ENCODE measurements around the gene POLD2. TPM values are rescaled to one million over a fixed set of nuclear protein-coding genes. Genes with fewer than 3 reads are reported as not detected.

POLD2 gene
- polyA plus RNA-seq, 1 donor, result 75.6 TPM

DNA sequence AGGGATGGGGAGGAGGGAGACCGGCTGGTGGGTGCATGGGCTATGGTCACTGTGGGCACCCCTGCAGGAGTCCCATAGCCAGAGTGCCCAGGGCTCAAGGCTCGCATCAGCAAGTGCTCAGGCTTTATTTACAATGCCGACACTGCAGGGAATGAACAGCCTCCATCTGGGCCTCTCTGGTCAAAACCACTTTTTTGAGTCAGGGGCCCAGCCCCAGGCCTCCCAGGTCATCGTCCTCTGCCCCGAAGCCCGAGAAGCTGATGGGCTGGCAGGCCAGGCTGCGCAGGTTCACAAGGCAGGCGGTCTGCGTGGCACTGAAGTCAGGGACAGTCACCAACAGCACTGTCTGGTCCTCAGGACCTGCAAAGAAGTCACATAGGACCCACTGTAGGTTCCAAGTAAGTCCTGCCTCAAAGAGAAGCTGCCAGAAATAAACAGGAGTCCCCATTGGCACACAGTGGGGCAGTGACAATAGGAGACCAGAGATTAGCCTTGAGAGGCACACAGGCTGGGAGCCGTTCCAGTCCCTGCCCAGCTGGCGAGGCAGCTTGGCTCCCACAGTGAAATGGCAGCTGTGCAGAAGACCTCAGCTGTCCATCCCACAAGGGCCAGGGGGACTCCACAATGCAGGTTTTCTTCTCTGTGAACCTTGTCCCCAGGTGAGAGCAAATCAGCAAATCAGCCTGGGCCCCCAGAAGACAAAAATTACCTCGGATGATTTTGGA, 8.6 kb downstream of the POLD2 start:
- no peak for DNase-seq (ENCODE audit: low read depth)

DNA sequence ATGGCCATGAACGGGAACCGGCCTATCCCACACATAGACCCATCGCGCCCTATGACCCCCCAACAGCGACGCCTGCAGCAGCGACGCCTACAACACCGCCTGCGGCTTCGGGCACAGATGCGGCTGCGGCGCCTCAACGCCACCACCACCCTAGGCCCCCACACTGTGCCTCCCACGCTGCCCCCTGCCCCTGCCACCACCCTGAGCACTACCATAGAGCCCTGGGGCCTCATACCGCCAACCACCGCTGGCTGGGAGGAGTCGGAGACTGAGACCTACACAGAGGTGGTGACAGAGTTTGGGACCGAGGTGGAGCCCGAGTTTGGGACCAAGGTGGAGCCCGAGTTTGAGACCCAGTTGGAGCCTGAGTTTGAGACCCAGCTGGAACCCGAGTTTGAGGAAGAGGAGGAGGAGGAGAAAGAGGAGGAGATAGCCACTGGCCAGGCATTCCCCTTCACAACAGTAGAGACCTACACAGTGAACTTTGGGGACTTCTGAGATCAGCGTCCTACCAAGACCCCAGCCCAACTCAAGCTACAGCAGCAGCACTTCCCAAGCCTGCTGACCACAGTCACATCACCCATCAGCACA, 9.5 kb downstream of the POLD2 start:
- no peak for DNase-seq (ENCODE audit: low read depth)

DNA sequence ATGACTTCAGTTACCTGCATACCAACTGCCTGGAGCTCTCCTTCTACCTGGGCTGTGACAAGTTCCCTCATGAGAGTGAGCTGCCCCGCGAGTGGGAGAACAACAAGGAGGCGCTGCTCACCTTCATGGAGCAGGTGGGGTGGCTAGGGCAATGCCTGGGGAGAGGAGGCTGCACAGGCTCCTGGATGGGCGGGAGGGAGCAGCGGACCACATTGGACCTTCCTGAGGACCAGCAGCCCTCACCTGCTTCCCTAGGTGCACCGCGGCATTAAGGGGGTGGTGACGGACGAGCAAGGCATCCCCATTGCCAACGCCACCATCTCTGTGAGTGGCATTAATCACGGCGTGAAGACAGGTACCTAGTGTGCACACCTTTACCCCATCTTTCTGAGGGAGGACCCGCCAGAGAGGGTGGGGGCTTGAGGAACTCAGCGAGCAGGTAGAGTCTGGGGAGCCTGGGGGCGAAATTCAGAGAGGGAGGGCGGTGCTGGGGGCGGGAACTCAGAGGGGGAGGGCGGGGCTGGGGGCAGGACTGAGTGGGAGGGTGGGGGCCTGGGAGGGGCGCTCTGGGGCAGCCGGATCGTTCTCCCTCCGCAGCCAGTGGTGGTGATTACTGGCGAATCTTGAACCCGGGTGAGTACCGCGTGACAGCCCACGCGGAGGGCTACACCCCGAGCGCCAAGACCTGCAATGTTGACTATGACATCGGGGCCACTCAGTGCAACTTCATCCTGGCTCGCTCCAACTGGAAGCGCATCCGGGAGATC, 10.2 kb downstream of the POLD2 start:
- DNase-seq (ENCODE audit: low read depth), result no peak

DNA sequence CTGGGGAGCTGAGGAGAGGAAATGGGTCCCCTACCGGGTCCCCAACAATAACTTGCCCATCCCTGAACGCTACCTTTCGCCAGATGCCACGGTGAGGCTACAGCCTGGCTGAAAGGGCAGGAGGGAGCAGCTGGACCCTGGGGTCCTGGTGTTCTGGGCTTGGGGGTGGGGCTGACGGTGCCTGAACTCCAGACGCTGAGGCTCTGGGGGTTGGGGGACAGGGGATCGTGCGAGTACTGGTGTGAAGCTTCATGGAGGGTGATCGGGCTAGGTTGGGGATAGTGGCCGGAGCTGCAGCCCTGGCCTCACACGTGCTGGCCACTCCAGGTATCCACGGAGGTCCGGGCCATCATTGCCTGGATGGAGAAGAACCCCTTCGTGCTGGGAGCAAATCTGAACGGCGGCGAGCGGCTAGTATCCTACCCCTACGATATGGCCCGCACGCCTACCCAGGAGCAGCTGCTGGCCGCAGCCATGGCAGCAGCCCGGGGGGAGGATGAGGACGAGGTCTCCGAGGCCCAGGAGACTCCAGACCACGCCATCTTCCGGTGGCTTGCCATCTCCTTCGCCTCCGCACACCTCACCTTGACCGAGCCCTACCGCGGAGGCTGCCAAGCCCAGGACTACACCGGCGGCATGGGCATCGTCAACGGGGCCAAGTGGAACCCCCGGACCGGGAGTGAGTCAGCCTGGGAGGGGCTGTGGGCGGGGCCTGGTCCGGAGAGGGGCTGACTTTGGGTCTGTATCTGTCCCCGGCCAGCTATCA, 10.9 kb downstream of the POLD2 start:
- no peak for DNase-seq (ENCODE audit: low read depth)

DNA sequence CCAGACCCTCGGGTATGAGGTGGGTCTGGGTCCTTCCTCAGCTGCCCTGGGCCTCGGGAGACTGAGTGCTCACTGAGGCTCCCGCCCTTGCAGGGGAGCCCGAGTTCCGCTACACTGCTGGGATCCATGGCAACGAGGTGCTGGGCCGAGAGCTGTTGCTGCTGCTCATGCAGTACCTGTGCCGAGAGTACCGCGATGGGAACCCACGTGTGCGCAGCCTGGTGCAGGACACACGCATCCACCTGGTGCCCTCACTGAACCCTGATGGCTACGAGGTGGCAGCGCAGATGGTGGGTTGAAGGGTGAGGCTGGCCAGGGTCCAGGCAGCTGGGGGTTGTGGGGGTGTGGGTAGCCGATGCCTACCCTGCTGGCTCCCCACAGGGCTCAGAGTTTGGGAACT, 11.6 kb downstream of the POLD2 start:
- no peak for DNase-seq (ENCODE audit: low read depth)

DNA sequence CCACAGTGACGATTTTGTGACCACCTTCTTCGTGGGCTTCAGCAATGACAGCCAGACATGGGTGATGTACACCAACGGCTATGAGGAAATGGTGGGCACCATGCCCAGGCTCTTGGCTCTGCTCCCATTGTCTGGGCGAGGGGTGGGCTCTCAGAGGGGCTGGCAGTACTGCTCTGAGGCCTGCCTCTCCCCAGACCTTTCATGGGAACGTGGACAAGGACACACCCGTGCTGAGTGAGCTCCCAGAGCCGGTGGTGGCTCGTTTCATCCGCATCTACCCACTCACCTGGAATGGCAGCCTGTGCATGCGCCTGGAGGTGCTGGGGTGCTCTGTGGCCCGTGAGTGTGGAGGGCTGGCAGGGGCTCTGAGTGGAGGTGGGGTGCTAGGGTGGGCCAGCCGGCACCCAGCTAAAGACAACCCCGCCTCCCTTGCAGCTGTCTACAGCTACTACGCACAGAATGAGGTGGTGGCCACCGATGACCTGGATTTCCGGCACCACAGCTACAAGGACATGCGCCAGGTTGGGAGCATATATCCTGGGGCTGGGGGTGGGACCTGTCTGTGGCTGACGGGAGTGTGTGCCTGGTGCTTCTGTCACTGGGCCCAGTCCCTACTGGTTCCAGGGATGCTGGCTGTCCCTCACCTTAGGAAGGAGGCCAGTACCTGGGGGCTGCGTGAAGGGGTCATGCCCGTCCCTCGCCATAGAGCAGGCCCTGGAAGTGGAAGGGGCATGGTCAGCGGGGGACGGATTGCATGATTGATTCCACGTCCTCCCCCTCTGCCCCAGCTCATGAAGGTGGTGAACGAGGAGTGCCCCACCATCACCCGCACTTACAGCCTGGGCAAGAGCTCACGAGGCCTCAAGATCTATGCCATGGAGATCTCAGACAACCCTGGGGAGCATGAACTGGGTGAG, 12.4 kb downstream of the POLD2 start:
- no peak for DNase-seq (ENCODE audit: low read depth)

DNA sequence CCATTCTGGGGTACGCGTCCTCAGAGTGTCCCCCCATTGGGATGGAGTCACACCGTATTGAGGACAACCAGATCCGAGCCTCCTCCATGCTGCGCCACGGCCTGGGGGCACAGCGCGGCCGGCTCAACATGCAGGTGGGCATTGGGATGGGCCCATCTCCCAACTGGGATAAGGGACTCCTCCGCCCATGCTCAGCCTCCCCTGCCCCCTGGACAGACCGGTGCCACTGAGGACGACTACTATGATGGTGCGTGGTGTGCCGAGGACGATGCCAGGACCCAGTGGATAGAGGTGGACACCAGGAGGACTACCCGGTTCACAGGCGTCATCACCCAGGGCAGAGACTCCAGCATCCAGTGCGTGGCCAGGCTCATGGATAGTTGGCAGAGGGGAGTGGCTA, 13.4 kb downstream of the POLD2 start:
- no peak for DNase-seq (ENCODE audit: low read depth)

DNA sequence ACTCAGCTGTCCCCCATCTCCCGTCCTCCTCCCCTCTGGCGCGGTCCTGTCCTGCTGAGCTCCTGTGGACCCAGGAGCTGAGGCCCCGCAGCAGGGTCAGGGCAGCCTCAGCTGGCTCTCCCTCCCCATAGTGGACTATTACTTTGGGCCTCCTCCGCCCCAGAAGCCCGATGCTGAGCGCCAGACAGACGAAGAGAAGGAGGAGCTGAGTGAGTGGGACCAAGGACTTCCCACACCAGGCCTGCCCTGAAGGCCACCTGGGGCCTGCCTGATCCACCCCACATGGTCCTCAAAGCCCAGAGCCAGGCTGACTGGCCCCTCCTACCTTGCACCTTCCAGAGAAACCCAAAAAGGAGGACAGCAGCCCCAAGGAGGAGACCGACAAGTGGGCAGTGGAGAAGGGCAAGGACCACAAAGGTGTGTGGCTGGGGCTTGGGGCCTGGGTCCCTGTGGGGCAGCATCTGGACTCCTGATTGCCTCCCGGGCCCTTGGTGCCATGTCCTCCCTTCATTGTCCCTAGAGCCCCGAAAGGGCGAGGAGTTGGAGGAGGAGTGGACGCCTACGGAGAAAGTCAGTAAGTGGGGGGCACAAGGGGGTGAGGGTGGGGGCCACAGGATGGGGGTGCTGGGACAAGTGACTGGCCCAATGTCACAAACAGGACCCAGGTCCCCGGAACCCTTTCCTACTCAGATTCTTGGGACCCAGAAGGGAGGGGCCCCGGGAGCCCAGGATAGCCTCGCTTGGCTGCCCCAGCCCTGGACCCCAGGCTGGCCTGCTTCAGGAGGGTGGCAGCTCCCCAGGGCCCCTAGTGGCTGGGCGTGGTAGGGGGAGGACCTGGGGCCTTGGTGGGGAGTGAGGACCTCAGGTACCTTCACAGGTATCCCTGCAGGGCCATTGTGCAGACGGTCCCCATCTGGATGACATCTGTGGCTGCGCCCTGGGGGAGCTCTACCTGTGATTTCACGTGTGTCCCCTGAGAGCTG, 14.3 kb downstream of the POLD2 start:
- DNase-seq (ENCODE audit: low read depth), result no peak

DNA sequence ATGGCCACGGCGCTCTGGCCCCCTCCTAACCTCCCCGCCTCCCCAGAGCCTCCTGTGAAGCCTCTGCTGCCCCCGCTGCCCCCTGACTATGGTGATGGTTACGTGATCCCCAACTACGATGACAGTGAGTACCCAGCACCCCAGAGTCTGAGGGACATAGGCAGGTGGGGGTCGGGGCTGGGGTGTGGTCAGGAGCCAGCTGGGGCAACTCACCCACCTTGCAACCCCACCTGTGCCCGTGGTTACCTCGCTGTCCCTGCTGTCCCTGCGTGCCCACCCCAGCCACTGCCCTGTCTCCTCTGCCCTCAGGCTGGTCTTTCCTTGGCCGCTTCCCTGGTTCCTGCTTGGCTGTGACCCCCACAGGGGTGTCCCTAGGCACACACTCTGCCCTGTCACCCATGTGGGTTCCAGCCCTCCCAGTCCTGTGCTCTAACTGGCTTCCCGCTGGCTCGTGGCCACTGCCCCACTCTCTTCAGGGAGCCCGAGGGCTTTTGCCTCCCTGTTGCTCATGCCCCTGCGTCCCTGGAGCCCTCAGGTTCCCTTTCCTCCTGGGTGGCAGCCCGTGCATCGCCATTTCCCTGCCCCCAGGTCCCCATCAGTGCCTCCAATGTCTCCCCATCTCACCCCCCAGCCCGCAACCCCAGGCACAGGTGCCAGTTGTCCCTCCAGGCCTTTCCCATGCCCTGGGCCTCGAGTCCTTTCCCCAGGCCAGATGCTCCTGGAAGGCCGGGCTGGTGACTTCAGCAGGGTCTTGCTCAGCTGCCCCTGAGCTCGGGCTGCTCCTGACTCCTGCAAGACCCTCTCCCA, 15.2 kb downstream of the POLD2 start:
- no peak for DNase-seq (ENCODE audit: low read depth)

DNA sequence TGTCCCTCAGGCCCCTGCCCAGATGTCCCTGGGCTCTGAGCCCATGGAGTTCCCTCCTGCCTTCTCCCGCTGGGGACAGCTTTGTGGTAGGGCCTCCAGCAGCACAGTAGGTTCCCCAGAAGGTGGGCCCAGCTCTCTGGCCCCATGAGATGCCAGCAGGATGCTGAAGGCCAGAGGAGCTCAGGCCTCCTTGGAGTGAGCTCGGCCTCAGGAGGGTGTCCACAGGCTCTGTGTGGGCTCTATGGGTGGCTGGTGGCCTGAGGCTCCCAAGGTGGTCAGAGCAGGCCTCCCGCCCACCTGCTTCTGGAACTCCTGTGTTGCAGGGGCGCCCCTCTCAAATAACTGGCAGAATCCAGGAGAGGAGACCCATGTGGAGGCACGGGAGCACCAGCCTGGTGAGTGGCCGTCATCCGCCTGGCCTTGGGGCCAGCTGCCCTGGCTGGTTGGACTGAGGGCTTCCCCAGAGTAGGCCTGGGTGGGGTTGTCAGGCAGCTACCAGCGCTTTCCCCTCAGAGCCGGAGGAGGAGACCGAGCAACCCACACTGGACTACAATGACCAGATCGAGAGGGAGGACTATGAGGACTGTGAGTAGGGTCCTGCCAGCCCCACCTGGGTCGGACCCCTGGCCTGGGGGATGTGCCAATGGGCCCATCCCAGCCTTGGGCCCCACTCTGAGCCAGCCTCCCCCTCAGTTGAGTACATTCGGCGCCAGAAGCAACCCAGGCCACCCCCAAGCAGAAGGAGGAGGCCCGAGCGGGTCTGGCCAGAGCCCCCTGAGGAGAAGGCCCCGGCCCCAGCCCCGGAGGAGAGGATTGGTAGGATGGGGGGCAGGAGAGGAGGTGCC, 16.0 kb downstream of the POLD2 start:
- DNase-seq (ENCODE audit: low read depth), result no peak

DNA sequence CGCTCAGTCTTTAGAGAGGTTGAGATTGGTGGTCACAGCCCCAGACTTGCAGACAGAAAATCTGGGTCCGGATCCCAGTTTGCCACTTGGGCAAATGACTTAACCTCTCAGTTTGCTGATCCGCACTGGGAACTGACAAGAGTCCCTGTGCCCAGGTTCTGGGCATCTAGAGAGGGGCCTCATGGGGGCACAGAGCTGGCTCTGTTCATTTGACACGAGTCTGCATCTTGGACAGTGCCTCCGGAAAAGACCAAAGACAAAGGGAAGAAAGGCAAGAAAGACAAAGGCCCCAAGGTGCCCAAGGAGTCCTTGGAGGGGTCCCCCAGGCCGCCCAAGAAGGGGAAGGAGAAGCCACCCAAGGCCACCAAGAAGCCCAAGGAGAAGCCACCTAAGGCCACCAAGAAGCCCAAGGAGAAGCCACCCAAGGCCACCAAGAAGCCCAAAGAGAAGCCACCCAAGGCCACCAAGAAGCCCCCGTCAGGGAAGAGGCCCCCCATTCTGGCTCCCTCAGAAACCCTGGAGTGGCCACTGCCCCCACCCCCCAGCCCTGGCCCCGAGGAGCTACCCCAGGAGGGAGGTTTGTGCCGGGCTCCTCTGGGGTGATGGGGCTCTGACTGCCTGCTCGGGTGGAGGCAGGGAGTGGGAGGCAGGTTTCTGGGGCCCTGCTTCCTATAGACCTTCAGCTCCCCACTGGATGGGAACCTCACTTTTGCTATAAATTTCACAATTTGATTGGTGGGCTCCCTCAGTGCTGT, 16.9 kb downstream of the POLD2 start:
- DNase-seq (ENCODE audit: low read depth), result no peak

DNA sequence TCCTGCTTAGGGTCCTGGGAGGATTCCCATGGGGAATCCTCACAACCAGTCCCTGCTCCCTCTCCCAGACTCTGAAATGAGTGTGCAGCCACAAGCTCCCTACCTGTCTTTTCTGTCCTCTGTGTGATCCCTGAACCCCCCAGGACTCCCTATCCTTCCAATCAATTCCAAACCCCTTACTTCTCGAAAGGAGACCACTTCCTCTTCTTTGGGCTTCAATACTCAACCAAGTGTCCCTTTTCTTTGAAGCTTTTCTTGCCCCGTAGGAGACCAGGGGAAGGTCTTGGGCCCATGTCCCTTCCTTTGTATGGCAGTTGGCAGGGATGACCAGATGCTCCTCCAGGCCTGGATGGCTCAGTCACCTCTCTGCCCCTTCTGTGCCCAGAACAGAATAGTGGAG, 17.5 kb downstream of the POLD2 start:
- DNase-seq (ENCODE audit: low read depth), result no peak

DNA sequence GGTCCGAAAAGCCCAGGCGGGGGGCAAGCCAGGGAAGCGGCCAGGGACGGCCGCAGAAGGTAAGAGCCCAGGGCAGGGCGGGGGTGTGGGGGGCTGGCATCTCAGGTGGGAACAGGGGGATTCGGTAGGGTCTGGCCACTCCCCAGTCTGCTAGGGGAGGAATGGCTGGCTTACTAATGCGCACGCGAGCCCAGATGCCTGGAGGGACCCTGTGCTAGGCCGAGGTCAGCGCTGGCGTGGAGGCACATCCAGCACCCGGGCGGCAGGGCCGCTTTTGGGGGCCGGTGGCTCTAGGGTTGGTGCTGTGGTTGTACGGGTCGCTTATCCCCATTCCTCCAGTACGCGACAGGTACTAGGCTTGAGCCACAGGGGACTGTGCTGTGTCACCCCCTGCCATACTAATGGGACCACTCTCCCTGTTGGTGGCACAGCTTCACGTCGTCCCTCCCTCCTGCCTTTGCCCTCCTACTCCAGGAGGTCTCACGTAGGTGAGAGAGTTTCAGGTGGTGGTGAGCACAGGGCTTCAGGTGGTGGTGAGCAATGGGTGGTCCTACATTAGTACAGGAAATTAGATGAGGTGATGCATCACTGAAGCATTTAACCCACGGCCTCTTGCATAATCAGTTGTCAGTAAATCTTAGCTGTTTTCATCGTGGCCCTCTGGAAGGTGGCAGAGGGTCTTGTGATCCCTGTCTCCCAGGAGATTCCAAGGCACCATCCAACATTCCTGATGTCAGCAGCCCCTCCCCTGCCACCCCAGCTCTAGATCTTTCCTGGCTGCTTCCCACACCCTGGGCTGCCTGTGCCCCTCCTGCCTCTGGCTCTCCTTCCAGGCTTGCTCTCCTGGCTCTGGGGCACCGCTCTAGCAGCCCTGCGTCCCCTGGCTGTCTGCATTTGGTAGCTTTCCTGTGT, 18.2 kb downstream of the POLD2 start:
- DNase-seq (ENCODE audit: low read depth), result no peak

DNA sequence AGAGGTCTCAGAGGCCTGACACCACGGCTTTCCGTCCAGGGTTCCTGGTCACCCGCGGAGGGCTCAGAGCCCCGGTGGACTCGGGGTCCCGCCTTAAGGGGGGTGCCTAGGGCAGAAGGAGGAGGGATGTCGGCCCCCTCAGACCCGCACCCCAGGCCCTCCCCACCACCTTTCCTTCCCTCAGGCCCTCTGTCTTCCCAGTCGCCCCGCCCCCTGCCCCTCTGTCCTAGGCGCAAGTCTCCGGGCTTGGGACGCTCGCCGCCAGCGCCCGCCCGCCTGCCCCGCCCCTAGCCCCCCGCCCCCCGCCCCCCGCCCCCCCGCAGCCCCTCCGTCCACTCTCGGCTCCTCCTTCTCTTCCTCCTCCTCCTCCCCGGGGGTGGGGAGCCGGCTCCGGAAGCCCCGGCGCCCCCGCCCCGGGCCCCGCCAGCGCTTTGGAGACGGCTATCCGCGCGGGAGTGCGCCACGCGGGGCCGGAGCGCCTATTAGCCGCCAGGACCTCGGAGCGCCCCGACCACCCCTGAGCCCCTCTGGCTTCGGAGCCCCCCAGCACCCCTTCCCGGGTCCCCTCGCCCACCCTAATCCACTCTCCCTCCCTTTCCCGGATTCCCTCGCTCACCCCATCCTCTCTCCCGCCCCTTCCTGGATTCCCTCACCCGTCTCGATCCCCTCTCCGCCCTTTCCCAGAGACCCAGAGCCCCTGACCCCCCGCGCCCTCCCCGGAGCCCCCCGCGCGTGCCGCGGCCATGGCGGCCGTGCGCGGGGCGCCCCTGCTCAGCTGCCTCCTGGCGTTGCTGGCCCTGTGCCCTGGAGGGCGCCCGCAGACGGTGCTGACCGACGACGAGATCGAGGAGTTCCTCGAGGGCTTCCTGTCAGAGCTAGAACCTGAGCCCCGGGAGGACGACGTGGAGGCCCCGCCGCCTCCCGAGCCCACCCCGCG, 19.2 kb downstream of the POLD2 start, which contains the start of gene AEBP1:
Gene AEBP1, plus strand, starts transcription at position 423 of the 937 bp plus-strand sequence. Its CDS starts 321 bp downstream, at position 744.
- DNase-seq (ENCODE audit: low read depth), result no peak

DNA sequence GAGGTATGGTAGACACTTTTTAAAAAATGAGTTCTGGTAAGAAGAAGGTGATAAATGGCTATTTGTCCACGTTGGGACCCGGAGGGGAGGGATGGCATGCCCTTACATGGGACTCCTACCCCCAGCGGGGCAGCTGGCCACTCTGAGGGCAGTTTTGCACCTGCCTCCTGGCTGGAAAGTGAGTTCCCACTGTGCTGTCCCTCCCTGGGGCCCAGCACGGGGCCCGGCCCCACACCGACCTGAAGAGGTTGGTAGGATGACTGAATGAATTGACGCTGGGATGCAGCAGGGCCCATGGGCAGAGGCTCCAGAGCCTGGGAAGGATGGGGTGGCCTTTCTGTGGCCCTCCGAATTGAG, 19.8 kb downstream of the POLD2 start:
- no peak for DNase-seq (ENCODE audit: low read depth)
